Tibial nerve (tissue), 4 donors: ENCODE measurements around the gene WASF3. TPM values are rescaled to one million over a fixed set of nuclear protein-coding genes. Genes with fewer than 3 reads are reported as not detected.
A peak's percentile ranks its signal among the peaks of the same experiment; 100 is the strongest.

ENCODE experiments used
- DNase-seq, 2 donors: peaks; one replicate each; pipeline ENCODE4 v3.0.0-alpha.2; 2019; ENCODE audit warnings: low spot score in 2 of 2
- H3K27ac ChIP-seq, 4 donors: fragments of 200-600 bp; sonication (generic) in 3 of 4; one replicate each; pipeline ENCODE4 v1.5.1; 2017 to 2019; ENCODE audit warnings: mild to moderate bottlenecking in 1 of 4
- H3K27me3 ChIP-seq, 2 donors: fragments of 200-600 bp; sonication (generic) in 1 of 2; one replicate each; pipeline versions ENCODE4 v1.5.1 to v1.6.0; 2017 to 2019
- H3K36me3 ChIP-seq, 3 donors: fragments of 200-600 bp; sonication (generic); one replicate each; pipeline ENCODE4 v1.5.1; 2018 to 2019
- H3K4me1 ChIP-seq, 4 donors: fragments of 200-600 bp; sonication (generic) in 3 of 4; one replicate each; pipeline ENCODE4 v1.5.1; 2017 to 2019
- H3K4me3 ChIP-seq, 4 donors: fragments of 200-600 bp; sonication (generic) in 3 of 4; one replicate each; pipeline ENCODE4 v1.5.1; 2017 to 2019; ENCODE audit warnings: mild to moderate bottlenecking in 1 of 4, moderate library complexity in 1 of 4
- H3K9me3 ChIP-seq, 4 donors: fragments of 200-600 bp; sonication (generic) in 3 of 4; one replicate each; pipeline ENCODE4 v1.5.1; 2017 to 2019
- EP300 ChIP-seq, 2 donors: sonication (generic); formaldehyde crosslinking; IDR thresholded peaks; one replicate each; pipeline ENCODE4 v1.6.1; 2017; ENCODE audit warnings: antibody characterized with exemption in 2 of 2, mild to moderate bottlenecking in 1 of 2
- POLR2A ChIP-seq, 2 donors: fragments of 450-650 bp; IDR thresholded peaks; one replicate each; pipeline ENCODE4 v1.6.1; 2017; ENCODE audit warnings: antibody characterized with exemption in 2 of 2, mild to moderate bottlenecking in 2 of 2, moderate library complexity in 2 of 2
- WGBS, 2 donors: methylation state at CpG; one replicate each; pipeline ENCODE4 v1.1.5; 2018; 5-methylcytosine and 5-hydroxymethylcytosine counted together
- total RNA-seq, 4 donors: library from RNA; depleted of rRNA; stranded (reverse); fragments of >200 nt; gene quantifications; one replicate each; pipeline ENCODE4 v1.1.0, GENCODE V29; 2016
- TF ChIP-seq, protein P1 (sequence below), 5 experiments: fragments of 200-600 bp in 3 of 5; fragments of 450-650 bp in 2 of 5; sonication (generic) in 3 of 5; IDR thresholded peaks; one replicate each; pipeline ENCODE4 v1.5.1; 2016 to 2019; ENCODE audit warnings: antibody characterized with exemption in 5 of 5, mild to moderate bottlenecking in 3 of 5, moderate library complexity in 2 of 5

WASF3 gene
- total RNA-seq, 4 donors from 2014 or later, result 23.7 to 47.9 (median 40.7) TPM

DNA sequence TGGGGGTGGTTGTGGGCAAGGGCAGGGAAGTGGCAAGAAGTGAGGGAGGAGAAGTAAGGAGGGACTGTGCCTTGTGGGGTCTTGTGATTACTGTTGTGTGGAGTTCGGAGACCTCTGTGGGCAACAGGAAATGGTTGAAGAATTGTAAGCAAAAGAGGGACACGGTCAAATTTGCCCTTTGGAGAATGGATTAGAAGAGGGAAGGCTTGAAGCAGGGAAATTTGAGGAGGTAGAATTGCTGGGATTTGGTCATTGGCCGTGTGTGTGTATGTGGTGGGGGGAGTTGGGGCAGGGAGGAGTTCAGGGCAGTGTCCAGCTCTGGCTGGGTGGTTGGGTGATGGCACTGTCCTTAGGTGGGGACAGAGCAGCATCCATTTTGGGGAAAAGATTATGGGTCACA is 3.6 kb downstream of the WASF3 start:
- TF ChIP-seq POLR2A (IDR thresholded peaks at IDR 0.05), result no peak
- peak overlapping the region in 1 of 4 donors; percentile 63 for H3K27ac ChIP-seq
- H3K27me3 ChIP-seq, result peaks cover 0 to 3% of the 10 kb centered on the region in 2 donors
- WGBS, 2 donors, result 61 to 63% methylated on average over 3 of the region's 3 CpGs
- no peaks in the 10 kb centered on the region for H3K9me3 ChIP-seq
- H3K36me3 ChIP-seq, result no peaks in the 10 kb centered on the region
- DNase-seq, result no peak
- no peak overlapping the region for H3K4me3 ChIP-seq
- peaks cover 0 to 47% (median 8%) of the 10 kb centered on the region in 4 donors for H3K4me1 ChIP-seq

- peak overlapping the region in 3 of 4 donors; percentile 1 to 63 (median 32) for H3K27ac ChIP-seq
- 37 to 42% methylated on average over 8 of the region's 8 CpGs for WGBS, 2 donors
Observed at GRCh38 chr13:26561651-26562511, 4.4 kb downstream of the WASF3 start.

GRCh38 chr13:26562512-26562890 is 5.0 kb downstream of the WASF3 start:
- no peaks in the 10 kb centered on the region for H3K36me3 ChIP-seq
- peaks cover 0 to 3% of the 10 kb centered on the region in 2 donors for H3K27me3 ChIP-seq
- peak overlapping the region in 2 of 4 donors; percentile 32 to 63 for H3K27ac ChIP-seq
- TF ChIP-seq EP300 (IDR thresholded peaks at IDR 0.05) (no peak), POLR2A (IDR thresholded peaks at IDR 0.05) (no peak)
- TF ChIP-seq, protein P1, sequence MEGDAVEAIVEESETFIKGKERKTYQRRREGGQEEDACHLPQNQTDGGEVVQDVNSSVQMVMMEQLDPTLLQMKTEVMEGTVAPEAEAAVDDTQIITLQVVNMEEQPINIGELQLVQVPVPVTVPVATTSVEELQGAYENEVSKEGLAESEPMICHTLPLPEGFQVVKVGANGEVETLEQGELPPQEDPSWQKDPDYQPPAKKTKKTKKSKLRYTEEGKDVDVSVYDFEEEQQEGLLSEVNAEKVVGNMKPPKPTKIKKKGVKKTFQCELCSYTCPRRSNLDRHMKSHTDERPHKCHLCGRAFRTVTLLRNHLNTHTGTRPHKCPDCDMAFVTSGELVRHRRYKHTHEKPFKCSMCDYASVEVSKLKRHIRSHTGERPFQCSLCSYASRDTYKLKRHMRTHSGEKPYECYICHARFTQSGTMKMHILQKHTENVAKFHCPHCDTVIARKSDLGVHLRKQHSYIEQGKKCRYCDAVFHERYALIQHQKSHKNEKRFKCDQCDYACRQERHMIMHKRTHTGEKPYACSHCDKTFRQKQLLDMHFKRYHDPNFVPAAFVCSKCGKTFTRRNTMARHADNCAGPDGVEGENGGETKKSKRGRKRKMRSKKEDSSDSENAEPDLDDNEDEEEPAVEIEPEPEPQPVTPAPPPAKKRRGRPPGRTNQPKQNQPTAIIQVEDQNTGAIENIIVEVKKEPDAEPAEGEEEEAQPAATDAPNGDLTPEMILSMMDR (IDR thresholded peaks at IDR 0.05), result no peak
- no peak overlapping the region for H3K4me3 ChIP-seq
- no peaks in the 10 kb centered on the region for H3K9me3 ChIP-seq
- no peak for DNase-seq
- 43 to 63% methylated on average over 2 of the region's 2 CpGs for WGBS, 2 donors
- peaks cover 0 to 43% (median 8%) of the 10 kb centered on the region in 4 donors for H3K4me1 ChIP-seq

More at GRCh38 chr13:26561651-26562511, 4.4 kb downstream of the WASF3 start:
- no peaks in the 10 kb centered on the region for H3K9me3 ChIP-seq
- no peak overlapping the region for H3K4me3 ChIP-seq
- TF ChIP-seq POLR2A (IDR thresholded peaks at IDR 0.05) (no peak), EP300 (IDR thresholded peaks at IDR 0.05) (peak in 1 of 2 donors; percentile 61)
- TF ChIP-seq, protein P1 (IDR thresholded peaks at IDR 0.05), result no peak
- H3K36me3 ChIP-seq, result no peaks in the 10 kb centered on the region
- H3K4me1 ChIP-seq, result peaks cover 0 to 46% (median 8%) of the 10 kb centered on the region in 4 donors
- peaks cover 0 to 3% of the 10 kb centered on the region in 2 donors for H3K27me3 ChIP-seq
- DNase-seq, result no peak

- no peak for DNase-seq
- peak overlapping the region in 1 of 4 donors; percentile 33 for H3K27ac ChIP-seq
- H3K9me3 ChIP-seq, result no peaks in the 10 kb centered on the region
- peak in 1 of 2 donors; percentile 30 for TF ChIP-seq EP300 (IDR thresholded peaks at IDR 0.05)
- no peak for TF ChIP-seq POLR2A (IDR thresholded peaks at IDR 0.05)
- TF ChIP-seq, protein P1 (IDR thresholded peaks at IDR 0.05), result no peak
- H3K27me3 ChIP-seq, result peaks cover 0 to 3% of the 10 kb centered on the region in 2 donors
- no peaks in the 10 kb centered on the region for H3K36me3 ChIP-seq
- peaks cover 0 to 36% (median 4%) of the 10 kb centered on the region in 4 donors for H3K4me1 ChIP-seq
- H3K4me3 ChIP-seq, result no peak overlapping the region
Observed at GRCh38 chr13:26563713-26564112, 6.2 kb downstream of the WASF3 start.

DNA sequence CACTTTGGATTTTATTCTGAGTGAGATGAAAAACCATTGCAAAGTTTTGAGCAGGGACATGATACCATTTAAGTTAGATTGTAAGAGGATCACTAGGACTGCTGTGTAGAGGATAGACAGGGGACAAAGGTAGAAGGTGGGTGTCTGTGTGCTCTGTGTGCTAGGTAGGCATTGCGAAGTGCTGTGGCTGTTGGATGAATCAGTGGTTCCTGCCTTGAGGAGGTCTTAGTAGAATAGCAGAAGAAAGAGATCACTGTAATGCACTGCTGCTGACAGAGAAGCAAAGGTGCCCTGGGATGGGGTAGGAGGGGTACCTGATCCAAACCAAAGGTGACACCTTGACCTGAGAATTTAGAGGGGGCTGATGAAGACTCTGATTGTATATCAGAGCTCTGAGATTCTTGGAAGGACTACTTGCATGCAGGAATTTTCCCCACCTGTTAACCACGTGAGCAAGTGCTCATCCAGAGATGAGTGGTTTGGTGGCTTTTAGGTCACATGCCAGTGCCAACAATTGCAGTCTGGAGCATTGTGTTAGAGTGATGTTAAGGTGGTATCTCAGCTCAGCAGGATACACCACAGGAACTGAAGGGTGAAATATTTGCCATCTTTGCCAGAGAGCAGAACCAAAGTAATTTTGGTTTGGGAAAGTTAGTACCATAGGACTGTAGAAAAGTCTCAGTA is 10.8 kb downstream of the WASF3 start:
- Histone ChIP-seq H3K27me3 (no peaks in the 10 kb centered on the region), H3K27ac (no peak overlapping the region), H3K4me1 (peaks cover 0 to 6% (median 0%) of the 10 kb centered on the region in 4 donors), H3K36me3 (no peaks in the 10 kb centered on the region), H3K4me3 (no peak overlapping the region), H3K9me3 (no peaks in the 10 kb centered on the region)
- TF ChIP-seq, protein P1 (IDR thresholded peaks at IDR 0.05), result no peak
- TF ChIP-seq EP300 (IDR thresholded peaks at IDR 0.05), result no peak
- no peak for TF ChIP-seq POLR2A (IDR thresholded peaks at IDR 0.05)
- WGBS, 2 donors, result 89 to 94% methylated on average over 2 of the region's 2 CpGs
- DNase-seq, result no peak
